ENCODE data around the gene TMEM235. TPM values are rescaled to one million over a fixed set of nuclear protein-coding genes. Genes with fewer than 3 reads are reported as not detected.

Gene TMEM235
- total and polyA plus RNA-seq, 9 of the 15 experiments (the other 6 are each of a cell fraction or from before 2014, with no cell fraction given), result not detected

- TF ChIP-seq FOXP4 (CRISPR knock-in tag; IDR thresholded peaks at IDR 0.05; ENCODE audit: borderline replicate concordance) (no peak), PTBP1 (IDR thresholded peaks at IDR 0.05; ENCODE audit: low read depth, low read length) (no peak), COPS2 (conservative IDR thresholded peaks at IDR 0.05) (no peak), GTF3C2 (IDR thresholded peaks at IDR 0.05; ENCODE audit: borderline replicate concordance, extremely low read depth, insufficient read length) (no peak), ZBTB7A (IDR thresholded peaks at IDR 0.05; ENCODE audit: borderline replicate concordance, control insufficient read depth, low read depth, low read length) (peak; percentile 62; the same call in 1 of the 2 replicates), CREM (IDR thresholded peaks at IDR 0.05; ENCODE audit: low read depth) (peak; percentile 94), XRCC3 (IDR thresholded peaks at IDR 0.05) (no peak), ZNF124 (CRISPR knock-in tag; IDR thresholded peaks at IDR 0.05) (no peak), ETS2 (tag; IDR thresholded peaks at IDR 0.05; ENCODE audit: borderline replicate concordance, poor library complexity, severe bottlenecking) (peak; percentile 99), ZNF224 (CRISPR knock-in tag; IDR thresholded peaks at IDR 0.05) (no peak), USF2 (CRISPR knock-in tag; IDR thresholded peaks at IDR 0.05) (no peak), ZC3H11A (IDR thresholded peaks at IDR 0.05; ENCODE audit: low read depth, low read length) (no peak), PTTG1 (tag; IDR thresholded peaks at IDR 0.05; ENCODE audit: low read depth) (peak; percentile 99), ELF4 (CRISPR knock-in tag; IDR thresholded peaks at IDR 0.05) (peak; percentile 99), PTRF (tag; IDR thresholded peaks at IDR 0.05) (peak; percentile 100), ATF2 (CRISPR knock-in tag; IDR thresholded peaks at IDR 0.05) (no peak), GMEB1 (CRISPR knock-in tag; IDR thresholded peaks at IDR 0.05) (peak; percentile 91)
Measured at GRCh38 chr17:78272181-78272913, 40.9 kb downstream of the TMEM235 start (continued).
